COR-L47 (cell line): ENCODE results near the gene GRK4.
"Not testable (repeated sequence)": the region's sequence is repeated elsewhere in the genome, so short reads cannot be mapped to it uniquely, and the experiment has no call there.

ENCODE experiments used
- DNase-seq: peaks from one replicate; lab custom pipeline; 2025; lab: John Stamatoyannopoulos, UW

Gene GRK4

DNA sequence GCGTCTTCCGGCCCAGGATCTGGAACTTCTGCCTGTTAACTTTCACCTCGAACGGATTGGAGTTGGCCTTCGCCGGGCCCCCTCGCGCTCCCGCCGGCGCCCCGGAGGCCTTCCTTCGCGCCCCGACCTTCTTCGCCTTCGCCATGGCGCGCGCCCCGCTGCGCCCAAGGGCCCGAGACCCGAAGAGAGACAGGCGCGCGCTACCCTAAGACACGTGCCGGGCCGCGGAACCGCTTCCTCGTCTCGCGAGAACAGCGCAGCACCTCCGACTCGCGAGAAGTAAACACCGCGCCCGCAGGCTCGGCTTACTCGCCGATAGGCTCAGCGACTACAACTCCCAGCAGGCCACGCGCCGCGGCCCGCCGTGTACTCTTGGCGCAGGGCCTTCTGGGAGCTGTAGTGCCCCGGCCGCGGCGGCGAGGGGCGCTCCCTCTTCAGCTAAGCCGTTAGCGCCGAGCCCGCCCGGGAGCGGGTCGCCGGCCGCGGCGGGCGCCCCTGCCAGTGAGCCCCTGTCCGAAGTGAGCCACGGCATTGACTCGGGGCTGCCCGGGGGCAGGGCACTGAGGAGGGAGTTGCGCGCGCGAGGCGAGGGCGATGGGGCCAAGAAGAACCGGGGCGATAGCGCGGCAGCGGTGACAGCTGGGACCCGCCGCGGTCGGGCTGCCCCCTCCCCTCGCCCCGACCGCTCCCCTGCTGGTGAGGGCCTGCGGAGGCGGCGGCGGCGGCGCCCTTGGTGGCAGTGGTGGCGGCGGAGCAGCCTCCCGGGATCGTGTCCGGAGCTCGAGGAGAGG, at the start of gene GRK4, which contains the start of gene NOP14:
GRK4 (plus strand) TSS at position 397 of the 791 bp plus-strand sequence. CDS start 500 bp downstream, outside the sequence.
NOP14 (minus strand) TSS at position 232 of the 791 bp plus-strand sequence; CDS start at position 145, 87 bp downstream.
- DNase-seq: peak; percentile 98

DNA sequence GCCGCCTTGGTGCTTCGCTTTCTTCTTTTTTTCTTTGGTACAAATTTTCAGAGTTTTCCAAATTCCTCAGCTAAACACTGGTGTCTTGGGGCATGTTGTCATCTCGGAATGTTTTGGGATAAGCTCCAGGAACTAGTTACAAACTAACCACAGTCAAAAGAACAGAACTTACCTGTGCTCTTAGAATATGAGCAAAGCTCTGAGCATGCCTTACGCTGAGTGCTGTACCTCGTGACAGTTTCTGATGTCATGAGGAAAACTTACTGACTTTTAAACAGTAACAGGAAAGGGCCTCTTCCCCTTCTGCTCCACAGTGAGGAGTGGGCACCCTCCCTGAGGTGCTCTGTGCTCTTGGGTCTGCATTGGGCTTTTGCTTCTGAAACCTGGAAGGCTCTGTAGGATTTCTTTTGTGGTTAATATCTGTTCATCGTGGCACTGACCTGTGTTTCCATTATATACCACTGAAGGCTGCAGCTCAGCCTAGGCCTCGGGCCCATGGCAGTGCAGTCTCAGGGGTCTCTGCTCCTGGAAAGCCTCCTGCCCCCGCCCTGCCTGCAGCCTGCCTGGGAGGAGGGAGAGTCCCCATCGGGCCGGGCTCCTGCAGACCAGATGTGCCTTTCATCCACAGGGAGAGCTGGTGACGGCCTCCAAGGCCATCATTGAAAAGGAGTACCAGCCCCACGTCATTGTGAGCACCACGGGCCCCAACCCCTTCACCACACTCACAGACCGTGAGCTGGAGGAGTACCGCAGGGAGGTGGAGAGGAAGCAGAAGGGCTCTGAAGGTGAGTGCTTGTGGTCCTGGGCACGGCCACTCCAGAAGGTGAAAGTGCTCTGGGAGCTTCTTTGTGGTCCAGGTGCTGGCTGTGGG, 48.9 kb upstream of the GRK4 start:
- DNase-seq: no peak

DNA sequence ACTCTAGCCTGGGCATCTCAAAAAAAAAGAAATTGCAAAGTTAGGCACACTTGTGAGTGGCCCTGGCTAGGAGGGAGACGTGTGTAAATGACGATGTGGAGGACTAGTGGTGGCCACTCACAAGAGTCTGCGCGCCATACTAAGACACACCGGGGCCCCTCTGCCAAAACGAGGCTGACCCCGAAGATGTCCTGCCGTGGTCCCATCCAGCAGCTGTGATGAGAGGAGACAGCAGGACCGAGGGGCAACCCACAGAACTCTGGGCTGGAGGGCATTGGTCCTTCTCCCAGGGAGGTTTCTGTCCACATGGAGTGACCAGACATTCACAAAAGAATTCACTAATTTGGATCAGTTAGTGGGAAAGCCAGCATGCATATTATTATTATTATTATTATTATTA, 47.6 kb upstream of the GRK4 start:
- DNase-seq: no peak

- not testable (repeated sequence) for DNase-seq
These were observed 46.7 kb upstream of the GRK4 start for GRCh38 chr4:2916696-2917095.

DNA sequence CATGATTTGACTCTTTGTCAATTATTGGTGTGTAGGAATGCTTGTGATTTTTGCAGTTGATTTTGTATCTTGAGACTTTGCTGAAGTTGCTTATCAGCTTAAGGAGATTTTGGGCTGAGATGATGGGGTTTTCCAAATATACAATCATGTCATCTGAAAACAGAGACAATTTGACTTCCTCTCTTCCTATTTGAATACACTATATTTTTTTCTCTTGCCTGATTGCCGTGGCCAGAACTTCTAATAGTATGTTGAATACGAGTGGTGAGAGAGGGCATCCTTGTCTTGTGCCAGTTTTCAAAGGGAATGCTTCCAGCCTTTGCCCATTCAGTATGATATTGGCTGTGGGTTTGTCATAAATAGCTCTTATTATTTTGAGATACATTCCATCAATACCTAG, 45.1 kb upstream of the GRK4 start:
- not testable (repeated sequence) for DNase-seq

DNA sequence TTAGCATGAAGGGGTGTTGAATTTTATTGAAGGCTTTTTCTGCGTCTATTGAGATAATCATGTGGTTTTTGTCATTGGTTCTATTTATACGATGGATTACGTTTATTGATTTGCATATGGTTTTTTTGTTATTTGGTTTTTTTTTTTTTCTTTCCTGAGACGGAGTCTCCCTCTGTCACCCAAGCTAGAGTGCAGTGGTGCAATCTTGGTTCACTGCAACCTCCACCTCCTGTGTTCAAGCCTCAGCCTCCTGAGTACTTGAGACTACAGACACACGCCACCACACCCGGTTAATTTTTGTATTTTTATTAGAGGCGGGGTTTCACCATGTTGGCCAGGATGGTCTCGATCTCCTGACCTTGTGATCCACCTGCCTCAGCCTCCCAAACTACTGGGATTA, 44.7 kb upstream of the GRK4 start:
- DNase-seq: not testable (repeated sequence)

- not testable (repeated sequence) for DNase-seq
These were observed 40.8 kb upstream of the GRK4 start for GRCh38 chr4:2922453-2923101.

DNA sequence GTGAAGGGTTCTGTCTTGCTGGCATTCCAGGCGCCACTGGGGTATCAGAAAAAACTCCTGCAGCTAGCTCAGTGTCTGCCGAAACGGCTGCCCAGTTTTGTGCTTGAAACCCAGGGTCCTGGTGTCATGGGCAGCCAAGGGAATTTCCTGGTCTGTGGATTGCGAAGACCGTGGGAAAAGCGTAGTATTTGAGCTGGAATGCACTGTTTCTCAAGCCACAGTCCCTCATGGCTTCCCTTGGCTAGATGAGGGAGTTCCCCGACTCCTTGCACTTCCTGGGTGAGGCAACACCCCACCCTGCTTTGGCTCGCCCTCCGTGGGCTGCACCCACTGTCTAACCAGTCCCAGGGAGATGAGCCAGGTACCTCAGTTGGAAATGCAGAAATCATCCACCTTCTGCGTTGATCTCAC, 40.2 kb upstream of the GRK4 start:
- no peak for DNase-seq

GRCh38 chr4:2923668-2924173, 39.6 kb upstream of the GRK4 start:
- no peak for DNase-seq

- DNase-seq: no peak
These were observed 39.1 kb upstream of the GRK4 start for GRCh38 chr4:2924286-2924685.

DNA sequence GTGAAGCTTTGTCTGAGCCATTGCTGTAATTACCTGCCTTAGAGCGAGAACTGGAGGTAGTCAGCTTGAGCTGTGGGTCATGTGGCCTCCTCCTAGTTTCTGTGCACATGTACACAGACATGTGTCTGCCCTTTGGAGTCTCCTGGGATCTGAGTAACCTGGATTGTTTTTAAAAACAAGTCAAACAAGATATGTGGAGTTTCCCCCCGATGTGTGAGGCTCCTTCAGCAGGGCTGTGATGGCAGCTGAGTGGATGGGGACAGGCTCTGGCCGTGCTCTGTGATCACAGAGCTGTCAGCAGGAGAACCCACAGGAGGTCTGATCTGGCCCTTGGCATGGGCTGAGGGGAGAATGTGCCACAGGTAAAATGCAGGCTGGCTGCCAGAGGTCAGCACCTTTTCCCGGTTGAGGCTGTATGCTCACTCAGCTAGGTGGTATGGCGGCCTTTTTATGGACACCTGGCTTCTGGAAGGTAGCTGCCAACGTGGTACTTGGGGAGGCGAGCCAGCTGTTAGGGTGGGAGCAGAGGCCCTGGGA, 38.5 kb upstream of the GRK4 start:
- DNase-seq: peak; percentile 43

GRCh38 chr4:2925496-2925895, 37.9 kb upstream of the GRK4 start:
- no peak for DNase-seq

DNA sequence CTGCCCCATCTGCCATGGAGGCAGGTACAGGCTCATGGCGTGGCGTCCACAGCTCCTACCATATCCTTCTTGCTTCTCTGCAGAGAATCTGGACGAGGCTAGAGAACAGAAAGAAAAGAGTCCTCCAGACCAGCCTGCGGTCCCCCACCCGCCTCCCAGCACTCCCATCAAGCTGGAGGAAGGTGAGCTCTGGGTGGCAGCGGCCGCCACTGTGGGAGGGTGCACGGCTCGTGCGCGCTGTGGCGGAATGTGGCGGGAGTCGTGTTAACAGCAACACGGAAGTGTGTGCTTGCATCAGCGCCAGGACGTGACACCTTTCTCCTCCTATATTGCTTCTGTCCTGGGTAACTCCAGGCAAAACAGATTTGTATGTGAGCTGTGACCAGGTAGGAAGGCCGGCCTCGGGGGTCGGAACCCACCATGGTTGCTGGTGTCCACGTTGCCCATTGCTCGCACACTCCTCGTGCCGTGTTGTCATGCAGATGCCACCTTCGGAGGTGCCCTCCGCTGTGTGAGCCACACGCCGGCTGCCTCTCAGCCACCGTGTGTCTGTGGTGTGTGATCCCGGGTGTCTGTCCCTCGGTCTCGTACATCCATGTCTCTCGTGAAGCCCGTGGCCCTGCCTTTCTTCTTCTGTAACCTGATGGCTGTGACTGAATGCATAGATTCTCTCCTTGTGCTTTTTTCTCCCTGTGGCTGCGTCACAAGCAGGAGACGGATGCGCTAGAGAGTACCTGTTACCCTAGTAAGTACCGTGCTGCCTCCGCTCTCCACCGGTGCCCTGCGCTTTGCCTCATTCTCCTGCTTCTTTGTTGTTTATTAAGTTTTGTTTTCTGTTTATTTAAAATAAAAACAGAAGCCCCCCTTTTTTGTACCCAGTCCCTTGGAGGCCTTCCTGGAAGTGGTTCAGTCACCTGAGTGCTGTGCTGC, 37.2 kb upstream of the GRK4 start:
- no peak for DNase-seq

DNA sequence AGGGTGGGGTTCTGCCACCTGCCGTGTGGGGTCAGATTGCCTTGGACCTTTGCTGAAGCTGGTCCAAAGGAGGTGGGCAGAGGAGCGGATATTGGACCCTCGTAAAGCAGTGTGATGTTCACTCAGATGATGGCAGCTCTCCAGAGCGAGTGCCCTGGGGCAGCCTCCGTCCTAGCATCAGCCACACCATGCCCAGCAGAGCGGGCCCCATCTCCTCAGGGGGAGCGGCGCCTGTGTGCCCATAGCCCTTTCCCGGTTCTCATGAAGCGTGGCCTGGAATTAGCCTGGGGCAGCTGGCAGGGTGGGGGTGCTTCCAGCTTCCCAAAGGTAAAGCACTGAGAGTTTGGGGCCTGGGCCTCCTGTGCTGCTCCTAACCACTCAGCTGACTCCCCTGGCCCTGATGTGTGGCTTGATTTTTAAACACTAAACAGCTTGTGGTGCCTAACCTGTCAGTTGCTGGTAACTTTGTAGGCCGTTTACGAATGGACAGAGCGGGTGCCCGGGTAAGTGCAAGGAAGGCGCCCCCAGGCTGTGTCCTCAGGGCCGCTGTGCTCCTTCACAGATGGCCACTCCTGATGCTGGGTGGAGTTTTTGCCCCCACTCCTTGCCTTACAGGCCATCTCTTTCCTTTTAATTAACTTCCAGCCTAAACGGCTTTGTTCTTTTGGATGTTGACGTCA, 36.2 kb upstream of the GRK4 start:
- no peak for DNase-seq

DNA sequence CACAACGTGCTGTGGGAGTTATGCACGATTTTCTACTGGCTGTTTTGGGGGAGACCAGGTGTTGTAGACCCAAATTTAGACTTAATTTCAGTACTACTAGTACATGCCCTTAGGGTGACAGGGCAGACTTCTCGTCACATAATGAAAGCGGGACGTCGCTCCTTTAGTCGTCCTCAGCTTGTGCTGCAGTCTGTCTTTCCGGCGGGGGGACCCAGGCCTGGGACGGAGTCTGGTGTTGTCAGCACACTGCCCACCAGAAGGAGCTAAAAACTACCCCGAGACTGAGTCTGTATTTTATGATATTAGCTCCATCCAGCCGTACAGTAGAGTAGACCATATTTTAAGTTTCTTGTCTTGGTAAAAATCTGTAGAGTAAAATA, 35.7 kb upstream of the GRK4 start:
- no peak for DNase-seq

DNA sequence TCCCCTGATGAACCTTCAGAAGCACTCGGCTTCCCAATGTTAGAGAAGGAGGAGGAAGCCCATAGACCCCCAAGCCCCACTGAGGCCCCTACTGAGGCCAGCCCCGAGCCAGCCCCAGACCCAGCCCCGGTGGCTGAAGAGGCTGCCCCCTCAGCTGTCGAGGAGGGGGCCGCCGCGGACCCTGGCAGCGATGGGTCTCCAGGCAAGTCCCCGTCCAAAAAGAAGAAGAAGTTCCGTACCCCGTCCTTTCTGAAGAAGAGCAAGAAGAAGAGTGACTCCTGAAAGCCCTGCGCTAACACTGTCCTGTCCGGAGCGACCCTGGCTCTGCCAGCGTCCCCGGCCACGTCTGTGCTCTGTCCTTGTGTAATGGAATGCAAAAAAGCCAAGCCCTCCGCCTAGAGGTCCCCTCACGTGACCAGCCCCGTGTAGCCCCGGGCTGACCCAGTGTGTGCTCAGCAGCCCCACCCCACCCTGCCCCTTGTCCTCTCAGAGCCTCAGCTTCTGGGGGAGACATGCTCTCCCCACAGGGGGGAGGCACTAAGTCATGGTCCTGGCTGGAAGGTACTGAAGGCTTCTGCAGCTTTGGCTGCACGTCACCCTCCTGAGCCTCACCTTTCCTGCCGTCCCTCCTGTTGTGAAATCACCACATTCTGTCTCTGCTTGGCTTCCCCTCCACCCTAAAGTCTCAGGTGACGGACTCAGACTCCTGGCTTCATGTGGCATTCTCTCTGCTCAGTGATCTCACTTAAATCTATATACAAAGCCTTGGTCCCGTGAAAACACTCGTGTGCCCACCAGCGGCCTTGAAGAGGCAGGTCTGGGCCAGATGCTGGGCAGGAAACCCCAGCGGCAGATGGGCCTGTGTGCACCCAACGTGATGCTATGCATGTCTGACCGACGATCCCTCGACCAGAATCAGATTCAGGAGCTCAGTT, 34.9 kb upstream of the GRK4 start:
- DNase-seq: no peak

DNA sequence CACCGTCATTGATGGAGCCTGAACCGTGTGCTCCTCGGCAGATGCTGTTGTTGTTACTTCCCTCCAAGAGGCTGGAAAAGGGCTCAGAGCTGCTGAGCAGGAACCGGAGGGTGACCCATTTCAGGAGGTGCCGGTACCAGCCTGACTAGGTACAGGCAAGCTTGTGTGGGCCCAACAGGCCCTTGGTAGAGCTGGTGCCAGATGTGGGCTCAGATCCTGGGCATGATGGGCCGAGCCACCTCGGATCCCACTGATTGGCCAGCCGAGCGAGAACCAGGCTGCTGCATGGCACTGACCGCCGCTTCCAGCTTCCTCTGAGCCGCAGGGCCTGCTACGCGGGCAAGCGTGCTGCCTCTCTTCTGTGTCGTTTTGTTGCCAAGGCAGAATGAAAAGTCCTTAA, 33.9 kb upstream of the GRK4 start:
- no peak for DNase-seq

DNA sequence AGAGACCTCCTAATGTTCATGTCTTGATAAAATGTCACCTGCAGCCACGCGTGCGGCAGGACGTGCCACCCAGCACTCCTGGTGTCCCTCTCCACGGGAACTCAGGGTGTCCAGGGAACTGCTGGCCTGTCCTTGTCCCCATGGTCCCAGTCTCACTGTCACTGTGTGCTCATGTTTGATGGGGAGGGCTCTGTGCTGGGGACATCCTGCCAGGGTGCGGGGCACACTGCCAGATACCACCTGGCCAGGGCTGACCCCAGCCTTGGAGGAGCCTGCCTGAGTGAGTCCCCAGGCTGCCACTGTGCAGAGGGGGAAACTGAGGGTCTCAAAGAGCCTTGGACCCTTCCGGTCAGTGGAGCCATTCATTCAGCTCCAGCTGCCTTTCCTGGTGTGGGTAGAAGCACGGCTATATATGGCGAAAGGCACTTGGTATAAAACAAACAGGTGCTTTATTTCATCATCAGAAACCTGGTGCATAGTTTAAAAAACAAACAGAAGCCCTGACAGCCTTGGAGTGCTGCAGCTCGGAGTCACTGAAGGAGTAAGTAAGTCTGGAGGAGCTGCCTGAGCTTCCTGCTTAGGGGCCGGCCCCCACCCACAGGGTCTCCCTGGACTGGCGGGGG, 33.1 kb upstream of the GRK4 start:
- DNase-seq: no peak
